Neural cell (in vitro differentiated cells): ENCODE results near the gene KRT35. TPM values are rescaled to one million over a fixed set of nuclear protein-coding genes. Genes with fewer than 3 reads are reported as not detected.

Source experiments
- H2AFZ ChIP-seq: fragments of 200-600, 300-800 bp; sonication (generic), shearing (Covaris generic); 2 replicates; pipeline ENCODE4 v1.6.0; 2014; ENCODE audit warnings: low read depth, mild to moderate bottlenecking, antibody characterized with exemption, low read length, moderate library complexity
- H3F3A ChIP-seq: fragments of 200-600 bp; shearing (Covaris generic); 2 replicates; pipeline ENCODE4 v1.6.1; 2016; ENCODE audit warnings: mild to moderate bottlenecking, moderate library complexity, mixed read lengths, antibody characterized with exemption, low read length; ENCODE audit not compliant: insufficient read depth, poor library complexity, severe bottlenecking
- H3K27ac ChIP-seq: fragments of 200-600, 300-800 bp; sonication (generic), shearing (Covaris generic); 2 replicates; pipeline ENCODE4 v1.5.1; 2014; ENCODE audit warnings: mild to moderate bottlenecking, low read length, moderate library complexity
- H3K27me3 ChIP-seq: fragments of 300-800, 200-600 bp; sonication (generic), shearing (Covaris generic); 2 replicates; pipeline ENCODE4 v1.6.0; 2014; ENCODE audit warnings: mild to moderate bottlenecking, low read depth, low read length, moderate library complexity; ENCODE audit not compliant: insufficient read depth
- H3K36me3 ChIP-seq: fragments of 300-800, 200-600 bp; sonication (generic), shearing (Covaris generic); 2 replicates; pipeline ENCODE4 v1.5.1; 2014; ENCODE audit warnings: mild to moderate bottlenecking, antibody characterized with exemption, low read length, moderate library complexity; ENCODE audit not compliant: insufficient read depth
- H3K4me2 ChIP-seq: fragments of 300-800, 200-600 bp; sonication (generic), shearing (Covaris generic); 2 replicates; pipeline ENCODE4 v1.6.0; 2014; ENCODE audit warnings: mild to moderate bottlenecking, low read length
- H3K4me3 ChIP-seq: fragments of 300-800, 200-600 bp; sonication (generic), shearing (Covaris generic); 2 replicates; pipeline ENCODE4 v1.5.1; 2014; ENCODE audit warnings: mild to moderate bottlenecking, low read length, moderate library complexity
- H3K79me2 ChIP-seq: fragments of 200-600 bp; shearing (Covaris generic); replicated peaks from 2 replicates; pipeline ENCODE4 v1.6.0; 2014; ENCODE audit warnings: mild to moderate bottlenecking, low read length, moderate library complexity; ENCODE audit not compliant: insufficient read depth
- H3K9ac ChIP-seq: fragments of 300-800, 200-600 bp; sonication (generic), shearing (Covaris generic); 2 replicates; pipeline ENCODE4 v1.6.1; 2016; ENCODE audit warnings: mild to moderate bottlenecking, low read length, mixed read lengths
- H3K9me2 ChIP-seq: fragments of 200-600 bp; shearing (Covaris generic); 2 replicates; pipeline ENCODE4 v1.6.1; 2016; ENCODE audit warnings: mild to moderate bottlenecking, low read length, mixed read lengths; ENCODE audit not compliant: insufficient read depth
- H3K9me3 ChIP-seq: fragments of 200-600, 300-800 bp; sonication (generic), shearing (Covaris generic); 2 replicates; pipeline ENCODE4 v1.6.1; 2016; ENCODE audit warnings: mild to moderate bottlenecking, mixed run types, low read length, moderate library complexity, mixed read lengths
- H4K20me1 ChIP-seq: fragments of 200-600 bp; shearing (Covaris generic); 2 replicates; pipeline ENCODE4 v1.6.1; 2016; ENCODE audit warnings: mild to moderate bottlenecking, mixed run types; ENCODE audit not compliant: insufficient read depth
- CTCF ChIP-seq: fragments of 450-650 bp; IDR thresholded peaks from 2 replicates; pipeline ENCODE4 v1.5.1; 2014; ENCODE audit warnings: antibody characterized with exemption, mild to moderate bottlenecking, moderate library complexity; ENCODE audit not compliant: poor library complexity, severe bottlenecking
- EP300 ChIP-seq: fragments of 450-650 bp; conservative IDR thresholded peaks from 2 replicates; pipeline ENCODE4 v1.6.1; 2014; ENCODE audit warnings: antibody characterized with exemption, mild to moderate bottlenecking, moderate library complexity; ENCODE audit not compliant: poor library complexity, severe bottlenecking
- EZH2 ChIP-seq: fragments of 200-600, 300-800 bp; shearing (Covaris generic), sonication (generic); IDR thresholded peaks from 2 replicates; pipeline ENCODE4 v1.6.1; 2014; ENCODE audit warnings: antibody characterized with exemption, low read length, borderline replicate concordance, mild to moderate bottlenecking; ENCODE audit not compliant: insufficient read depth, poor library complexity, severe bottlenecking
- MXI1 ChIP-seq: fragments of 450-650 bp; conservative IDR thresholded peaks from 2 replicates; pipeline ENCODE4 v1.6.1; 2014; ENCODE audit warnings: antibody characterized with exemption, mild to moderate bottlenecking; ENCODE audit not compliant: poor library complexity, severe bottlenecking
- POLR2AphosphoS5 ChIP-seq: IDR thresholded peaks from 2 replicates; pipeline ENCODE4 v1.6.1; 2012
- RAD21 ChIP-seq: fragments of 450-650 bp; conservative IDR thresholded peaks from 2 replicates; pipeline ENCODE4 v1.6.1; 2014; ENCODE audit warnings: antibody characterized with exemption, mild to moderate bottlenecking, moderate library complexity
- SMC3 ChIP-seq: fragments of 450-650 bp; conservative IDR thresholded peaks from 2 replicates; pipeline ENCODE4 v1.6.1; 2014; ENCODE audit warnings: antibody characterized with exemption, mild to moderate bottlenecking, moderate library complexity; ENCODE audit not compliant: poor library complexity
- TAF1 ChIP-seq: IDR thresholded peaks from 2 replicates; pipeline ENCODE4 v1.6.1; 2012; ENCODE audit warnings: low read depth
- polyA plus RNA-seq: library from polyadenylated mRNA; depleted of rRNA; stranded (reverse); fragments of >200 nt; gene quantifications from 2 replicates; pipeline ENCODE4 v1.2.3, GENCODE V29; 2014
- TF ChIP-seq, protein P1 (sequence below): IDR thresholded peaks from 2 replicates; pipeline ENCODE4 v1.6.1; 2012; ENCODE audit warnings: borderline replicate concordance

The KRT35 gene
- polyA plus RNA-seq, 1 donor from 2014 or later: not detected

GRCh38 chr17:41437254-41437653 is 43.7 kb downstream of the KRT35 start:
- no peaks in the 10 kb centered on the region for H3F3A ChIP-seq
- H3K4me3 ChIP-seq: no peak overlapping the region
- H3K9me2 ChIP-seq: no peaks in the 10 kb centered on the region
- no peaks in the 10 kb centered on the region for H3K79me2 ChIP-seq
- no peak for TF ChIP-seq RAD21
- no peak for TF ChIP-seq MXI1
- TF ChIP-seq CTCF: no peak
- TF ChIP-seq, protein P1, sequence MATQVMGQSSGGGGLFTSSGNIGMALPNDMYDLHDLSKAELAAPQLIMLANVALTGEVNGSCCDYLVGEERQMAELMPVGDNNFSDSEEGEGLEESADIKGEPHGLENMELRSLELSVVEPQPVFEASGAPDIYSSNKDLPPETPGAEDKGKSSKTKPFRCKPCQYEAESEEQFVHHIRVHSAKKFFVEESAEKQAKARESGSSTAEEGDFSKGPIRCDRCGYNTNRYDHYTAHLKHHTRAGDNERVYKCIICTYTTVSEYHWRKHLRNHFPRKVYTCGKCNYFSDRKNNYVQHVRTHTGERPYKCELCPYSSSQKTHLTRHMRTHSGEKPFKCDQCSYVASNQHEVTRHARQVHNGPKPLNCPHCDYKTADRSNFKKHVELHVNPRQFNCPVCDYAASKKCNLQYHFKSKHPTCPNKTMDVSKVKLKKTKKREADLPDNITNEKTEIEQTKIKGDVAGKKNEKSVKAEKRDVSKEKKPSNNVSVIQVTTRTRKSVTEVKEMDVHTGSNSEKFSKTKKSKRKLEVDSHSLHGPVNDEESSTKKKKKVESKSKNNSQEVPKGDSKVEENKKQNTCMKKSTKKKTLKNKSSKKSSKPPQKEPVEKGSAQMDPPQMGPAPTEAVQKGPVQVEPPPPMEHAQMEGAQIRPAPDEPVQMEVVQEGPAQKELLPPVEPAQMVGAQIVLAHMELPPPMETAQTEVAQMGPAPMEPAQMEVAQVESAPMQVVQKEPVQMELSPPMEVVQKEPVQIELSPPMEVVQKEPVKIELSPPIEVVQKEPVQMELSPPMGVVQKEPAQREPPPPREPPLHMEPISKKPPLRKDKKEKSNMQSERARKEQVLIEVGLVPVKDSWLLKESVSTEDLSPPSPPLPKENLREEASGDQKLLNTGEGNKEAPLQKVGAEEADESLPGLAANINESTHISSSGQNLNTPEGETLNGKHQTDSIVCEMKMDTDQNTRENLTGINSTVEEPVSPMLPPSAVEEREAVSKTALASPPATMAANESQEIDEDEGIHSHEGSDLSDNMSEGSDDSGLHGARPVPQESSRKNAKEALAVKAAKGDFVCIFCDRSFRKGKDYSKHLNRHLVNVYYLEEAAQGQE: no peak
- no peak for TF ChIP-seq POLR2AphosphoS5
- TF ChIP-seq EZH2: no peak
- no peak for TF ChIP-seq TAF1
- no peak for TF ChIP-seq EP300
- no peak for TF ChIP-seq SMC3
- H3K27me3 ChIP-seq: no peaks in the 10 kb centered on the region
- H3K9me3 ChIP-seq: no peaks in the 10 kb centered on the region
- no peaks in the 10 kb centered on the region for H4K20me1 ChIP-seq
- H3K9ac ChIP-seq: no peak overlapping the region
- no peak overlapping the region for H3K27ac ChIP-seq
- no peak overlapping the region for H2AFZ ChIP-seq
- H3K36me3 ChIP-seq: no peaks in the 10 kb centered on the region
- H3K4me2 ChIP-seq: no peak overlapping the region

DNA sequence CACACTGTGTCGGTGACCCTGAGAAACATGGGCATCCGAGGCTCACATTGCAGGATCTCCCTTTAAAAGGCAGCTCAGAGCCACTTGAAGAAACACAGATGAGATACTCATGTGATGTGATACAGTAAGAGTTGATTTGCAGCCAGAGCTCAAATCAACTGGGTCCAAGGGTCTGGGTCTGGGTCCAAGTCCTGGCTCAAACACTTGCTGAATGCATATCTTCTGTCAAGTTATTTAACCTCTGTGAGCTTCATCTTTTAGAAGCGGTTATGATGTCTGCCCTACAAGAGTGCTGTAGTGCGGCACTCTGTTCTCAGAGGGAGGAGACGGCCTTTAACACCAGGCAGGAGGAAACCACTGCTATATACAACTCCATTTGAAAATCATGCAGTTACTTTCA is 46.5 kb downstream of the KRT35 start:
- Histone ChIP-seq H3K9me2 (no peaks in the 10 kb centered on the region), H3K4me2 (no peak overlapping the region), H3F3A (no peaks in the 10 kb centered on the region), H4K20me1 (no peaks in the 10 kb centered on the region), H3K27ac (no peak overlapping the region), H3K9me3 (no peaks in the 10 kb centered on the region), H3K9ac (no peak overlapping the region), H2AFZ (no peak overlapping the region), H3K27me3 (no peaks in the 10 kb centered on the region), H3K36me3 (no peaks in the 10 kb centered on the region), H3K79me2 (no peaks in the 10 kb centered on the region), H3K4me3 (no peak overlapping the region)
- TF ChIP-seq EP300: no peak
- no peak for TF ChIP-seq TAF1
- TF ChIP-seq RAD21: no peak
- no peak for TF ChIP-seq MXI1
- no peak for TF ChIP-seq SMC3

DNA sequence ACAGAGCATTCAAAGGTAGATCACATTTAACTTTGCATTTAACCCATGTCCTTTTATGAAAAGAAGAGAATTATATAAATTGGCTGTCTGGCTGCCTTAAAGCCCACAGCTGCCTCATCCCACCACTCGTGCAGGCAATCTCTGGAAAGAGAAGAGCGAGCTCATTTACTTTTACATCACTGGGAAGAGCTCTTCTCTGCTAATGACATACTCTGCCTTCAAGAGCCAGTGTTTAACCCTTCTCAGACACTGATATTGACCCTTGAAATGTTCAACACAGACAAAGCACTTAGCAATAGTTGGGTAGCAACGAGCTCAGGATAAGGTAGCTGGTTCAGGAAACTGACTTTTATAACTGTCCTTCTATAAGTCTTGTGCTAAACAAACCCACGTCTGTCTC is 46.9 kb downstream of the KRT35 start:
- H3F3A ChIP-seq: no peaks in the 10 kb centered on the region
- no peaks in the 10 kb centered on the region for H3K79me2 ChIP-seq
- H2AFZ ChIP-seq: no peak overlapping the region
- H3K9me3 ChIP-seq: no peaks in the 10 kb centered on the region
- H3K36me3 ChIP-seq: no peaks in the 10 kb centered on the region
- H3K27ac ChIP-seq: no peak overlapping the region
- no peaks in the 10 kb centered on the region for H3K9me2 ChIP-seq
- H3K4me2 ChIP-seq: no peak overlapping the region
- no peak overlapping the region for H3K4me3 ChIP-seq
- no peaks in the 10 kb centered on the region for H4K20me1 ChIP-seq
- TF ChIP-seq EP300 (no peak), MXI1 (no peak), CTCF (no peak), TAF1 (no peak), SMC3 (no peak), EZH2 (no peak), POLR2AphosphoS5 (no peak), RAD21 (no peak)
- TF ChIP-seq, protein P1: no peak
- H3K27me3 ChIP-seq: no peaks in the 10 kb centered on the region
- no peak overlapping the region for H3K9ac ChIP-seq
